Epithelial cell of proximal tubule (primary cell): ENCODE data around the gene CCDC136. TPM values are rescaled to one million over a fixed set of nuclear protein-coding genes. Genes with fewer than 3 reads are reported as not detected.

Source experiments
- DNase-seq: peaks from one replicate; pipeline ENCODE4 v3.0.0-alpha.2; 2011; ENCODE audit warnings: low read depth
- H3K4me3 ChIP-seq: 2 replicates; pipeline ENCODE4 v1.5.1; 2011; ENCODE audit warnings: low read depth, mild to moderate bottlenecking, low read length
- CTCF ChIP-seq: conservative IDR thresholded peaks from 2 replicates; pipeline ENCODE4 v1.5.1; 2012; ENCODE audit warnings: low read depth, mild to moderate bottlenecking, low read length
- total RNA-seq: library from RNA; depleted of rRNA; stranded (reverse); fragments of >200 nt; gene quantifications from 2 replicates; pipeline ENCODE4 v1.2.3, GENCODE V29; 2015

The CCDC136 gene
- total RNA-seq, 1 donor from 2014 or later, result 2.0 TPM

GRCh38 chr7:128835790-128836641 is 44.2 kb downstream of the CCDC136 start:
- TF ChIP-seq CTCF, result no peak
- no peak for DNase-seq
- H3K4me3 ChIP-seq, result no peak overlapping the region

- DNase-seq, result no peak
- TF ChIP-seq CTCF, result no peak
Observed at GRCh38 chr7:128836729-128837348, 45.1 kb downstream of the CCDC136 start.

GRCh38 chr7:128837521-128837921 is 45.8 kb downstream of the CCDC136 start:
- DNase-seq, result no peak
- no peak overlapping the region for H3K4me3 ChIP-seq
- TF ChIP-seq CTCF, result no peak

More at GRCh38 chr7:128836729-128837348, 45.1 kb downstream of the CCDC136 start:
- H3K4me3 ChIP-seq, result no peak overlapping the region

GRCh38 chr7:128838109-128838779 is 46.5 kb downstream of the CCDC136 start:
- H3K4me3 ChIP-seq, result no peak overlapping the region
- TF ChIP-seq CTCF, result no peak
- no peak for DNase-seq

- no peak overlapping the region for H3K4me3 ChIP-seq
- no peak for DNase-seq
- TF ChIP-seq CTCF, result no peak
Observed at GRCh38 chr7:128838981-128839731, 47.4 kb downstream of the CCDC136 start.

GRCh38 chr7:128839751-128840177 is 48.0 kb downstream of the CCDC136 start:
- DNase-seq, result no peak
- H3K4me3 ChIP-seq, result no peak overlapping the region
- no peak for TF ChIP-seq CTCF
